HG03457 (cell line): ENCODE data around the gene SLC9C1.
"Not testable (repeated sequence)": the region's sequence is repeated elsewhere in the genome, so short reads cannot be mapped to it uniquely, and the experiment has no call there.

Experiments used
- ATAC-seq: cut with Tn5 transposase; IDR thresholded peaks from one replicate; pipeline ENCODE4 v1.9.1; 2021; ENCODE audit warnings: moderate number of reproducible peaks; ENCODE audit not compliant: unreplicated experiment

Gene SLC9C1

DNA sequence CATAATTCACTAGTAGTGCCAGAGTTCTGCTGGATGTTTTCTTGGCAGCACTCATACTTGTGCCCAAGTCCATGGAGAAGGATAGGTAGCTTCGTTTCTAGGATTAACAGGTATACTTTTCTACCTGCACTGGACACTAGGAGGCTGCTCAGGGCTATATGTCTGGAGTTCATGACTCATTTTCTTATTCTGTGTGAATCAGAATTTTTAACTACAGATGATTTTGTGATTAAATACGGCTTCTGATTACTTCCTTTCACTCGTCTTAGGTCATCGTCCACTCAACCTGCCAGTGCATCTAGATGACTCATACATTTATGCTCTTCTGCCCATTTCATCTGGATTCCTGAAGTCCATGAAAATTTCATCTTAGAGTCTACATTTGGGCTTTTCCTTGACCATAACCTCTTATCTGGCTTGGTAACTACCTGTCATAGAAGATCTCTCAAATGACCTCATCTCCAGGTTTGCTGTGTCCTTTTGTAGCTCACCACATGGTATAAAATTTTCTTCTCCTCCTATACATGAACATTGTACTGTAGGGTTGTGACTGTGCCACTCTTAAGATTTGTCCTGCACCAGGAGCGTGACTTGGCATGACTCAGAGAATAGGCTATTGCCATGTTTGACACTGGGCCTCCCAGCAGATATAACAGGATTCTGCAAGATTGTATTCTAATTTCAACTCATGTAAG is 94.2 kb downstream of the SLC9C1 start:
- ATAC-seq: no peak

DNA sequence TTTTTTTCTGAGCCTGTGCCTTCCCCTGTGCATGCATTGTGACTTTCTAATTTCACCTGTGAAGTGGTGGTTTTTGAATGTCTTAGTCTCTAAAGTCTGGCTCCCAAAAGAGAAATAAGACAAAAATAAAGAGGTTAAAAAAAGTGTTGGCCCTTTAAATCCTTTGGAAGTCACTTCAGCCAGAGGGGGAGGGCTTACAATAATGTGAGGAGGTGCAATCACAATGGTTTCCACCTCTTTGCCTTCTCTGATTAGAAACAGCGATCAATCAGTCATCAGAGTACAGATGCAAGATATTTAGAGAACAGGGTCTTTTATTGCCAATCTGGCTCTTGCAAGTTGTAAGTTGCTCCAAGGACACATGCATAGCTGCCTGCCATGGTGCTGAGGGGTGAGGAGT is 96.9 kb downstream of the SLC9C1 start:
- no peak for ATAC-seq

DNA sequence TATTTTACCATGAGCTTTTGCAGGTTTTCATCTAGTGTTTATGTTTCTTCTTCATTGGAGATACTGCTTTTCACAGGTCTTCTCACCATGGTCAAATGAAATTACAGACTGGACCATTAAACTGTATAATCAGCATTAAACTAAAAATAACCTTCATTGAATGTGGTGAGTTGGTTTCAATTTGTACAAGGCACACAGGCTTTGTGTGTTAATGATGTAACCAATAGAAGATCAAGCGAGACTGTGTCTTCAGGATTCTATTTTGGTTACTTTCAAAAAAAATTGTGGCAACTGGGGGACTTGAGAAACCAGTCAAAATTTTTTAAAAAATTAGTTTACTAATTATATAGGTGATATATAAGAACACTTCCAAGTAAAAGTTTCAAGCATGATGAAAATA is 106.7 kb downstream of the SLC9C1 start:
- no peak for ATAC-seq

GRCh38 chr3:112185423-112186035 is 108.5 kb downstream of the SLC9C1 start:
- not testable (repeated sequence) for ATAC-seq

- no peak for ATAC-seq
Observed at GRCh38 chr3:112175646-112176045, 118.4 kb downstream of the SLC9C1 start.

GRCh38 chr3:112175037-112175436 is 119.0 kb downstream of the SLC9C1 start:
- ATAC-seq: no peak

DNA sequence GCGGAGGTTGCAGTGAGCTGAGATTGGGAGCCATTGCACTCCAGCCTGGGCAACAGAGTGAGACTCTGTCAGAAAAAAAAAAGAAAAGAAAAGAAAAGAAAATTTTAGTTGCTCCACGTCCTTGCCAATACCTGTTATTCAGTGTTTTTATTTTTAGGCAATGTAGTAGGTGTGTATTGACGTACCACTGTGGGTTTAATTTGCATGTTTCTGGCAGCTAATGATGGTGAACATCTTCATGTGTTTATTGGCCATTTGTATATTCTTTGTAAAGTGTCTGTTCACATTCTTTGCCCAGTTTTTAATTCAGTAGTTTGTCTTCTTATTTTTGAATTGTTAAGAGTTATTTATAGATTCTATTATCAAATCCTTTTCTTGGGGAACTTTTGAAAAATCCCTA is 122.9 kb downstream of the SLC9C1 start:
- ATAC-seq: no peak

DNA sequence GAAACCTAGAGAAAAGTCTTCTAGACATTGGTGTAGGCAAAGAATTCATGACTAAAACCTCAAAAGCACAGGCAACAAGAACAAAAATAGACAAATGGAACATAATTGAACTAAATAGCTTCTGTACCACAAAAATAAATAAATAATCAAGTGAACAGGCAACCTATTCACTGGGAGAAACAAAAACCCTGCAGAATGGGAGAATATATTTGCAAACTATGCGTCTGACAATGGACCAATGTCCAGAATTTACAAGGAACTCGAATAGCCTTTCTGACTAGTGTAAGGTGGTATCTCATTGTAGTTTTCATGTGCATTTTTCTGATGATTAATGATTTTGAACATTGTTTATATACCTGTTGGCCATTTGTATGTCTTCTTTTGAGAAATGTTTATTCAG is 124.0 kb downstream of the SLC9C1 start:
- ATAC-seq: no peak

- ATAC-seq: no peak
Observed at GRCh38 chr3:112167758-112168157, 126.3 kb downstream of the SLC9C1 start.

GRCh38 chr3:112149136-112149535 is 144.9 kb downstream of the SLC9C1 start:
- no peak for ATAC-seq

DNA sequence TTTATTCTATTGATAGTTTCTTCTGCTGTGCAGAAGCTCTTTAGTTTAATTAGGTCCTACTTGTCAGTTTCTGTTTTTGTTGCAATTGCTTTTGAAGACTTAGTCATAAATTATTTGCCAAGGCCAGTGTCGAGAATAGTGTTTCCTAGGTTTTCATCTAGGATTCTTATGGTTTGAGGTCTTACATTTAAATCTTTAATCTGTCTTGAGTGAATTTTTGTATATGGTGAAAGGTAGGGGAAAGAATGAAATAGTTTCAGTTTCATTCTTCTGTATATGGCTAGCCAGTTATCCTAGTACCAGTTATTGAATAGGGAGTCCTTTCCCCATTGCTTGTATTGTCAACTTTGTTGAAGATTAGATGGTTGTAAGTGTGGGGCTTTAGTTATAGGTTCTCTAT is 150.3 kb downstream of the SLC9C1 start:
- ATAC-seq: no peak

- no peak for ATAC-seq
Observed at GRCh38 chr3:112143251-112143650, 150.8 kb downstream of the SLC9C1 start.

DNA sequence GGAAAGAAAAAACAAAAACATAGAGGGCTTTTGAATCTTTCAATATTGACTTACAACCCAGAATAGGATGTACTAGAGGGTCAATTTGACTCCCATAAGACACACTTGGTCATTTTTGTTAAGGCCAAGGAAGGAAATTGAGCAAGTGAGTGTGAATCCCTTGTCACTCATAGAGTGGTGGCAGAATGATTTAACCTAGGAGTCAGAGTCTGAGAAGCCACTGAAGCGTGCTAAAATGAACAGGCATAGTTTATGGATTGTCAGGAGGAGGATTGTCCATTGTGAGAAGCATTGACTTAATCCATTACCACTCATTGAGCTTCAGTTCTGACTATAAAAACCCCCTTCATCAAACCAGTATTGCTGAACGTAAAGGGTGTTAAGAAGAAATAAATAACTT is 152.7 kb downstream of the SLC9C1 start:
- ATAC-seq: no peak

GRCh38 chr3:112140584-112140983 is 153.4 kb downstream of the SLC9C1 start:
- no peak for ATAC-seq

- ATAC-seq: no peak
Observed at GRCh38 chr3:112138219-112138969, 155.6 kb downstream of the SLC9C1 start.

DNA sequence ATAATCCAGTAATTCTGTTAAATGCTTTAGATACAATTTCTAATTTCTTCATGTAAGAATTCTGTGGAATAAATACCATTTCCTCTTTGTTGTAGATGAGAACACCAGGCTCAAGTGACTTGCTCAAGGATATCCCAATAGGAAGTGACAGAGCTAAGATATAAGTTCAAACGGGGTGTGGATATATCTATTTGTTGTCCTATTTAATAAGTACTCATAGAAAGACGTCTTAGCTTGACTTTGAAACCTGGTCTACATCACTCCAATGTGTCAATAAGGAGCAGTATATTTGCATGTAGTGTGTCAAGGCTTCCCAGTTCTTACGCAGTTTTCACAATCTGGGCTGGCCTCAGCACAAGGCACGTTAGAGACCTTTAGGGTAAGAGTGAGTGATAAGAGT is 156.2 kb downstream of the SLC9C1 start:
- no peak for ATAC-seq

DNA sequence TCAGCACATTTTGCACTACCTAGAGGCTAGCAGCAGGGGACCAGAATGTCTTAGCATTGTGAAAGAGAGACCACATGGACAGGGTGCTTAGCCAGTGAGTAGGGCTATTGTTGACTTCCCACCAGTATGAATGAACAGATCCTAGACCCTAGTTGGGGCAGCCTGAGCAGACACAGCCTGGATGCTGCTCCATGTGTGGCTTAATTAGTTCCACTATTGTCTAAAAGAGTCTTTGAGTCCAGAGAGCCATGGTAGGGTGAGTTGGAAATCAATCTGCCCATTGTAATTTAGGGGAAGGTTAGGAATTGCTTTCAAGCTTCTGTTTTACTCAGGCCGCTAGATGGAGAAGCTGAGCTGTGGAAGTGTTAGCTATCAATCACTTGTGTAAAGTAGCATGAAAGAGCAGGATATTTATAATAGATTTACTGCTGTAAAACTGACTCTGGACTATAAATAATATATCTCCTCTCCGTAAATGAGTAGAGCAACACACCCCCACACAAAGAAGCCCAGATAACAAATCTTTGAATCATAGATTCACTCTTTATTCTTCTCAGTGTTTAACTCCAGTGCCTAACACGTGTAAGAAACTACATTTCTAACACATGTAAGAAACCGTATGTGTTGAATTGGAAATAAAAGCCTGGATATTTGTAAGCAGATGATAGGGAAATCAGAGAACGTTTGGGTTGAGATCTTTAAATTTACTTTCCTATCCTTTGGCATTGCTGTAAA is 156.9 kb downstream of the SLC9C1 start:
- ATAC-seq: no peak

GRCh38 chr3:112136046-112136445 is 158.0 kb downstream of the SLC9C1 start:
- ATAC-seq: no peak

DNA sequence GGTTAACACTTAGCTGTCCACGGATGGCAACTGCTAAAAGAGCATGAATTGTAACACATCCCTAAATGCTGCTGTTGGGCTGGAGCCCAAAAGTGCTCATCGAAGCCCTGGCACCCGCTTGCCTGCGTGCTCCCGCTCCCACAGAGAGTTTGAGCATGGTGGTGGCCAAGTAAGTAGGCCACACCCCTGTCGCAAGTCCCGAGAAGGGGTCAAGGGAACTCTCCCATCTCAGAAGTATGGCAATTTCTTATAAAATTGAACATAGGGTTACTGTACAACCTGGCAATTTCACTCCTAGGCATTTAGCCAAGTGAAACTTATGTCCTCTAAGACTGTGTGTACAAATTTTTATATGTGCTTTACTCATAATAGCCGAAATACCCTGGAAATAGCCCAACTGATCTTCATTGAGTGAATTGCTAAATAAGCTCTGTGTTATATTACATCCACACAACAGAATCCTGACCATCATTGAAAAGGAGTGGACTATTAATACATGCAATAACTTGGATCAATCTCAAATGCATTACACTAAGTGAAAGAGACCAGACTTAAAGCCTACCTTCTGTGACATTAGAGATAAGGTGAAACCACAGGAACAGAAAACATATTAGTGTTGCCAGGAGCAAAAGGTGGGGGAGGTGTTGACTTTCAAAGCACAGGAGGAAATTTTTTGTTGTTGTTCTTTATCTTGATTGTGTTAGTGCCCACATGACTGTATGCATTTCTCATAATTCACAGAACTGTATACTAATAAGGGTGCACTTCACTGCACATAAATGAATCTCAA is 159.5 kb downstream of the SLC9C1 start:
- ATAC-seq: no peak

DNA sequence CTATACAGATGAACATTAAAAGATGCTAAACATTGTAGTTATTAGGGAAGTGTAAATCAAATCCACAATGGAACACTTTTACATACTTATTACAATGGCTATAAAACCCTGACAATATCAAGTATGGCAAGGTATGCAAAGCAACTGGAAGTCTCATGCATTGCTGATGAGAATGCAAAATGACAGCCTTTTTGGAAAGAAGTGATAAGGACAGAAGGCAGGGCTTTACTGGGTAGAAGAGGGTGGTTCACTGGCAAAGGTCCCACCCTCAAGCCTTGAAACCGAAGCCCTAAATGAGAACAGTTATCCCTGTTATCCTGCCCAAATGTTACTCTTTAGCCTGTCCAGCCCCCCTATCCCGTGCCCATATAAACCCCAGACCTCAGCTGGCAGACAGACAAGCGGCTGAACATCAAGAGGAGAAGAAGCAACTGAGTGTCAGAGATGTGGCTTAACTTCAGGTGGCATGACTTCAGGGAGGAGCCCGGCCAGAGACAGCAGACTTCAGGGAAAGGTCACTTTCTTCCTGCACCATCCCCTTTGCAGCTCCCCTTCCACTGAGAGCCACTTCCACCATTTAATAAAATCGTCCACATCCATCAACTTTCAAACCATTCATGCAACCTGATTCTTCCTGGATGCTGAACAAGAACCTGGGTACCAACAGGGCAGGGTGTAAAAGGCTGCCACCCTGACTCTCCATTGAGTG is 160.2 kb downstream of the SLC9C1 start:
- no peak for ATAC-seq
